M059J (cell line): ENCODE data around the gene LDB1. TPM values are rescaled to one million over a fixed set of nuclear protein-coding genes. Genes with fewer than 3 reads are reported as not detected.

Source experiments
- DNase-seq: peaks from one replicate; pipeline ENCODE4 v3.0.0-alpha.2; 2012; ENCODE audit warnings: low read depth
- total RNA-seq: library from RNA; depleted of rRNA; stranded (reverse); fragments of >200 nt; shearing (Covaris generic); gene quantifications from 2 replicates; pipeline ENCODE4 v1.2.3, GENCODE V29; 2014

LDB1 gene
- total RNA-seq, 1 experiment from 2014 or later = 25.0 TPM

DNA sequence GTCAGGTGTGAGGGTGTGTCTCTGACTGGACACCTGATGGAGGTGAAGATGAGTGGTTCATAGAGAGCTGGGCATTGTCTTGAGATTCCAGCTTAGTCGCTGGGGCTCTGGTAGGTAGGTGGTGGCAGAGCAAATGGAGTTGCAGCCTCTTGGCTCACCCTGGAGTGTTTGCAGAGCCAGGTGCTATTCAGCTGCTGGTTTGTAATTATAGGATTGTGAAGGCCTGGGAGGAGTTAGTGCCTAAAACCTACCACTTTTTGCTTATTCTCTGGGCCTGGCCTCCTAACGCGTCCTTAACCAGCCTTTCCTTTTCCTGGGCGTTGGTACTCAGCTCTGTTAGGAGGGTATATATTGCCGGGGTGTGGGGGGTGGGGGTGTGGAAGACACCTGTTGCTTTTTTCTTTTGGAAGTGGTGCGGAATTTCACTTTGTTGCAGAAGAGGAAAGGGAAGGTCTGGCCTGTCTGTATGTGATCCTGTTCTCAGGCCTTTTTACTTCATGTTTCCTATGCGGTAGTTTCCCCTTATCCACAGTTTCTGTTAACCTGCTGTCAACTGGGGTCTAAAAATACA lies 15.9 kb upstream of the LDB1 start:
- no peak for DNase-seq

GRCh38 chr10:102134416-102134815 lies 14.2 kb upstream of the LDB1 start:
- no peak for DNase-seq

GRCh38 chr10:102133373-102134195 lies 13.4 kb upstream of the LDB1 start:
- DNase-seq = peak; percentile 76

GRCh38 chr10:102132563-102133372 lies 12.6 kb upstream of the LDB1 start, which contains the start of gene PPRC1:
TSS of gene PPRC1 (plus strand) at chr10:102133040. CDS start at chr10:102133069, 29 bp downstream.
- peak; percentile 99 for DNase-seq

DNA sequence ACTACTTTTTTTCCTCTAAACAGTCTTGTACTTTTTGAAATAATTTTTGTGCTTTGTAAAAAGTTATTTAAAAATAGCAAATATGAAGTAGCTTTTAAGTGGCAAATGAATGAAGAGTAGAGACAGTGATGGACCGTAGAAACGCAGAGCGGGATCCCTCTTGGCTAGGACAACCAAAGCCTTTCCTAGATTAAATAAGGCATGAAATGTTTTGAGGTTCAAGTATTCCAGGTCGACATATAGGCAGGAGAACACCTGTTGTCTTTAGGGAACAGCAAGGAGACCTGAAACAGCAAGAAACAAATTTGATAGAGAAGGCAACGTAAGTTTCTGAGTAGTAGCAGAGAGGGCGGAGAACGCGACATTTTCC lies 12.0 kb upstream of the LDB1 start:
- DNase-seq = no peak

DNA sequence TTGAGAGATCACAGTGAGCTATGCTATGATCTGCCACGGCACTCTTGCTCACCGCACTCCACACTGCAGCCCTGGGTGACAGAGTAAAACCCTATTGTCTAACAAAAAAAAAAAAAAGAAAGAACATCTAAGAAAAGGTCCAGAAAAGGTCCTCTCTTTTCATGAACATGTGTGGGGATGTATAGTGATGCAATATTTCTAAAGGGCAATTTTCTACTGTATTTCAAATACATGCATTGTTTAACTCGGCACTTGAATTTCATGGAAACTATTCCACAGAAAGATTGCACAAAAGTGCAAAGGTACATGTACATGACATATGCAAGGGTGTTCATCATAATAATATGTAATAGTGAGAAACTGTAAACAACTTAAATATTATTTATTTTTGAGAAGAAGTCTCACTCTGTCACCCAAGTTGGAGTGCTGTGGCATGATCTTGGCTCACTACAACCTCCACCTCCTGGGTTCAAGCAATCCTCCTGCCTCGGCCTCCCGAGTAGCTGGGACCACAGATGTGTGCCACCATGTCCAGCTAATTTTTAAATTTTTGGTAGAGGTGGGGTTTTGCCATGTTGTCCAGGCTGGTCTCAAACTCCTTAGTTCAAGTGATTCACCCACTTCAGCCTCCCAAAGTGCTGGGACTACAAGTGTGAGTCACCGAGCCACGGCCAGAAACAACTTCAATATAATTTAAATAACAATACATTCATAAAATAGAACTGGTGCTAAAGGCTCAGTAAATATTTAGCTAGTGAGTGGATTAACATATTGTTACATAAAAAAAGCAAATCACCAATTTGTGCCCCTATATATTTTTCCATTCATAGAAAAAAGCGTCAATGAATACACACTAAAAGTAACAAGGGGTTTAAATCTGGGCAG lies 11.4 kb upstream of the LDB1 start:
- DNase-seq = peak; percentile 67

DNA sequence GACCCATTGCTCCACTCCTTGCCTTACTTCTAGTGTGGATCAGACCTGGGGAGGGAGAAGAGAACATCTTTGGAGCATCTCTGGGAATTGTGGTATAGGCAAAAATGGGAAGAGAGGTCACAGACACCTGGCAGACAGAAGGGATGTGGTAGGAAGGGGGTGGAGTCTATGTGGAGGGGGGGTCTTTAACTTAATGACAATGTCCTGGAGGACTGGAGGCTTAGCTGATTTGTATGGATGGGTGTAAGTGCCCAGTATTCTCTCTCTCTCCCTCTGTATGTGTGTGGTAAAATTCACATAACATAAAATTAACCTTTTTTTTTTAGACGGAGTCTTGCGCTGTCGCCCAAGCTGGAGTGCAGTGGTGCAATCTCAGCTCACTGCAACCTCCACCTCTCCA lies 3.1 kb upstream of the LDB1 start:
- no peak for DNase-seq

- DNase-seq = no peak
Measured at GRCh38 chr10:102122450-102122849, 2.3 kb upstream of the LDB1 start.

DNA sequence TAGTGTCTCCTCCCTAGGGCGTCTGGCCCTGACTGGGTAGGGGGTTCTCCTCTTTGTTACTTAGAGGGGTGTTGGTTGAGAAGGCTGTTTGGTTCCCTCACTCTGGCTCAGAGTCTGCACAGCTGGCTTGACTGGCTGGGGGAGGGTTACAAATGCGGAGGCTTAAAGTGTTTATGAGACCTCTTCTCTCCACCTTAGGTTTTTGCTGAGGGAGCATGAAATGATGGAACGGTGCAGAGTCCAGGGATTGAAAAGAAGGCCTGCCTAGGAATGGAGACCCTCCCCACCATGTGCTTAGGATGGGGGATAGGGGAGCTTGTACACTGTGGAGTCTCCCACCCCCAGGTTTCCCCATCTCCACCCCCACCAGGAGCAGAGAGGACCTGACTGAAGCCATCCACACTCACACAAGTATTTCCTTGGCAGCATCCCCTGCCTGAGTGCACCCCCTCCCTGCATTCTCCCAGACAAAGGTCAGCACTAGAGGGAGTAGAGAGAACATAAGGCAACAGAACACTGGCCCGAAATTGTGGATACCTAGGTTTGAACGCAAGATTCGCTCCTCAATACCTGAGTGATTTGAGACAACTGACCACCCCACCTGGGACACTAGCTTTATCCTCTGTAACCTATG lies 1.7 kb upstream of the LDB1 start:
- no peak for DNase-seq

- peak; percentile 62 for DNase-seq
Measured at GRCh38 chr10:102120991-102121738, 997 bp upstream of the LDB1 start.

- DNase-seq = peak; percentile 63
Measured at GRCh38 chr10:102119417-102120141, 589 bp downstream of the LDB1 start.

DNA sequence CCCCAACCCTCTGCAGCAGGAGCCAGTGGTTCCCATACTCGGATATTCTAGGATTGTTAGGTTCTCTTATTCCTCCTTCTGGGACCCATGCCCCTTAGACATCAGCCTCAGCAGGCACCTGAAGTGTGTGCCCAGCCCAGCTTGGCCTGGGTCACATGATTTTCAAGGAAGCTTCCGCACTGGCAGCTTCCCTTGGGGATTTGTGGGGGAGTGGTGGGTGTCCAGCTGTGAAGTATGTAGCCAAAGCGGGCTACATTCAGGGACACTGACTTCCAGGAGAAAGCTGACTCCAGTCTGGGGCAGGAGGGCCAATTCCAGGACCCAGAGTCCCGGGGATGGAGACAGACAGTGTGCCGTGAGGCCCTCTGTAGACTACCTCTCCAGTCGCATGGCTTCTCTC lies 1.3 kb downstream of the LDB1 start:
- DNase-seq = no peak

DNA sequence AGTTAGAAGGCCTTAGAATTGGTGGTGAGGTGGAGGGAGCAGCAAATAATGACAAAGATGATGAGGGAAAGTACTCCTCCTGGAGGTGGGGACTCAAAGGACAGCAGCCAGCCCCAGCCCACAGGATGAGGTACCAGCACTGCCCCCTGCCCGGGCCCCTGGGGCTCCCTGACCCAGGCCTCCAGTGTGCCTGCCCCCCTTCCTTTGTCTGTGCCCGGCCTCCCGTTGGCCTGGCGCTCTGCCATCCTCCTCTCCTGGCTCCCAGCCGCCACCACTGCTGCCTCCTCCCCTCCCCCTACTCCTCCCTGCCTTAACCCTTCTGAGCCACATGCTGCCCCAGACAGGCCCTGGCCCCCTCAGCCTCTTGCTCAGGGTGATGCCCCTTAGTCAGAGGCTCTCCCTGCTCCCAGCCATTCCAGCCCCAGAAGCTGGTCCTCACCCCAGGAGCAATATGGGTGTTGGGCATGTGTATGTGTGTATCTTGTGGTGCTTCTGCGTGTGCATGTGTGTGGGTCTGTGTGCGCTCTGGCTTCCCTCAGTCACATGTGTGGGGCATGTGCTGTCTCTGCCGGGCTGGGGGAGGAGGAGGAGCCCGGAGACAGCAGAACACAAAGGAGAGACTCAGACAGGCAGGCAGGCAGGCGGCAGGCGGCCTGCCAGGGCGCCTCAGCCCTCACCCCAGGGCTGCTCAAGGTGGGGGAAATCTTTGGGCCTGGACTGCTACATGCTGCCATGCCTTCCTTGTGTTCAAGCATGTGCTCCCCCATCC lies 2.6 kb downstream of the LDB1 start:
- peak; percentile 80 for DNase-seq

GRCh38 chr10:102116656-102117055 lies 3.5 kb downstream of the LDB1 start:
- no peak for DNase-seq

DNA sequence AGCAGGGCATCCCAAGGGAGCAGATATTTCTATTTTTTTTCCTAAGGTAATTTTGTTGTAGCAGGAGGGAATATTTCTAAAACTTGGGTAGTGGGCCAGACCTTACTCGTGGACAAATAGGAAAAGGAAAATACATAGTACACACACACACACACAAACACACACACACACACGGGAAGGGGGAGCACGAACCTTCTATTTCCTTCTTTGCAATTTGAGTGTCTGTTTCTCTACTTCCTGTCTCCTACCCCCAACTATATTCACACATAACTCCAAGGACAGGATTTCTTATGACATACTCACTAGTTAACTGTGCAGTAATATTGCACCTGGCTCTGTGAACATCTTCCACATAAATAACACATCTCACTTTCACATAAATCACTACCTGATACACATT lies 4.4 kb downstream of the LDB1 start:
- no peak for DNase-seq

DNA sequence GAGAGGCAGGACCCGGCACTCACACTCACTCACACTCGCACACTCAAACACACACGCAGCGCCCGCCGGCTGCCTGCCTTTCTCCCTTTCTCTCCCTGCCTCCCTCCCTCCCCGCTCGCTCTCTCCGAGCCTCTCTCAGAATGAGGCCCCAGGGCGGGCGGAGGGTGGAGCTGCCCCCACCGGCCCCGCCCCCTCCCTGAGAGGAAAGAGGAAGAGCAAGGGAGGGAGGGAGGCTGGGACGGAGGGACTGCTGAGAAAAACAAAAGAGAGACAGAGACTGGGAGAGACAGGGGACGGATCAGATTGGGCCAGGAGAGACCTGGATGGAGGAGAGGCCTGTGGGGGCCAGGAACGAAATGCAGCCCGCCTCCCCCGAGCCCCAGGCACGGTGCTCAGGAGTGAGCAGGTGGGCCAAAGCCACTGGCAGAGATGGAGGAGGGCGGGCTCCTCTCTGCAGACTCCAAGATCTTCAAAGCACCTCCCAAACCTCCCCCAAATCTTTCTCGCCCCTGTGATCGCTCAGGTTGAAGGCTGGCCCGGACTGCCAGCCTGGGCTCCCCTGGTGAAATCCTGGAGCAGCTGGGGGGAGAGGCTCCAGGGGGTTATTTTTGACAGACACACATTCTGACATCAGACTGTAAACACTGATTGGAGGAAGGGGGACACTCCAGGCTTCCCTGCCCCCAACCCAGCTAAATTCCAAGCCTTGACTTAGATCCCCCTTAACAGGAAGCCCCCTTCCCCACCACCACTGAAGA lies 5.1 kb downstream of the LDB1 start:
- peak; percentile 89 for DNase-seq

DNA sequence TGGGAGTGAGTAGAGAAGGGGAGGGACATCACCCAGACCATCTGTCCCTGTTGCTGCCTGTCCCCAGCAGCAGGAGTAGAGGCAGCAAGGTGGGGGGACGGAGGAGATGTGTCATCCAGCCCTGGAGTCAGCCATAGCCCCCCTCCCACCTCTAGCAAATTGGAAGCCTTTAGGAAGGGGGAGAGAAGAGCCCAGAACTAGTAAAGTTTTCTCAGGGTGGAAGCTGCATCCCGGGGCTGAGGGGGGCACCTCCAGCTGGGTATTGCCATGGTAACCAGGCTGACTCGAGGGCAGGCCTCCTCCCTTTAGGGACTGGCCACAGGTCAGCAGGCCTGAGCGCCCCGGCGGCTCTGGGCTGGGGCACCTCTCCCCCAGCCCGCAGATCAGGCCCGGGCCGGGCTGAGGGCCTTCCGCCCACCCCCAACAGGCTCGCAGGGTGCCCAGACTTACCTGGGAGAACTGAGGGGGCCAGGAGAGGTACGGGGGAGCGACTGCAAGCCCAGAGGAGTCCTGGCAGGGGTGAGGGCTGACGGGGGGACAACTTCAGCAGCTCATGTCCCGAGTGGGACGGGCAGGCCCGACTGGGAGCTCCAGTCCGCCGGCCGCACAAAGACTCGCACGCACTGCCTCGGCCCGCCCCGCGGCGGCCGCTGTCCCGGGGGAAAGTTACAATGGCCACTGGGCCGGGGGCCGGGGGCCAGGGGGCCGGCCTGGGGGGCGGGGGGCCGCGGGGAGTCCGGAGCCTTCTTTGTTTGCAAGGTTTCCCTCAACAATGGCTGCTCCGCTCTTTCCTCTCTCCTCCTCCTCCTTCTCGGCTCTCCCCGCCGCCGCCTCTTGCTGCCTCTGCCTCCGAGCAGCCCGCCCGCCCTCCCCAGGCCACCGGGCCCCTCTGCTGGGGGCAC lies 6.0 kb downstream of the LDB1 start:
- DNase-seq = peak; percentile 44
